ENCODE results near the gene COA3.

GRCh38 chr17:42841975-42842685, 43.6 kb upstream of the COA3 start:
- no peak for TF ChIP-seq CTCF (optimal IDR thresholded peaks at IDR 0.05 in 1 of 3, IDR thresholded peaks at IDR 0.05 in 1 of 3, conservative IDR thresholded peaks at IDR 0.05 in 1 of 3; ENCODE audit: extremely low read depth in 1 of 3, insufficient read depth in 2 of 3, low read length in 3 of 3)
- TF ChIP-seq EZH2 (IDR thresholded peaks at IDR 0.05; ENCODE audit: low read length), result no peak

Data from keratinocyte (primary cell).